HG02642 (cell line): ENCODE results near the gene GSAP.
"Not testable (repeated sequence)": the region's sequence is repeated elsewhere in the genome, so short reads cannot be mapped to it uniquely, and the experiment has no call there.

Experiments used
- ATAC-seq: cut with Tn5 transposase; IDR thresholded peaks from one replicate; pipeline ENCODE4 v1.9.1; 2021; ENCODE audit warnings: mild to moderate bottlenecking; ENCODE audit not compliant: unreplicated experiment, poor library complexity

The GSAP gene

DNA sequence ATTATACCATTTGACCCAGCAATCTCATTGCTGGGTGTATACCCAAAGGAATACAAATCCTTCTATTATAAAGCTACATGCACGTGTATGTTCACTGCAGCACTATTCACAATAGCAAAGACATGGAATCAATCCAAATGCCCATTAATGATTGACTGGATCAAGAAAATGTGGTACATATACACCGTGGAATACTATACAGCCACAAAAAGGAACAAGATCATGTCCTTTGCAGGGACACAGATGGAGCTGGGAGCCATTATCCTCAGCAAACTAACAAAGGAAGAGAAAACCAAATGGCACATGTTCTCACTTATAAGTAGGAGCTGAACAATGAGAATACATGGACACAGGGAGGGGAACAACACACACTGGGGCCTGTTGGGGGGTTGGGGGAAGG, 82.1 kb downstream of the GSAP start:
- ATAC-seq: not testable (repeated sequence)

DNA sequence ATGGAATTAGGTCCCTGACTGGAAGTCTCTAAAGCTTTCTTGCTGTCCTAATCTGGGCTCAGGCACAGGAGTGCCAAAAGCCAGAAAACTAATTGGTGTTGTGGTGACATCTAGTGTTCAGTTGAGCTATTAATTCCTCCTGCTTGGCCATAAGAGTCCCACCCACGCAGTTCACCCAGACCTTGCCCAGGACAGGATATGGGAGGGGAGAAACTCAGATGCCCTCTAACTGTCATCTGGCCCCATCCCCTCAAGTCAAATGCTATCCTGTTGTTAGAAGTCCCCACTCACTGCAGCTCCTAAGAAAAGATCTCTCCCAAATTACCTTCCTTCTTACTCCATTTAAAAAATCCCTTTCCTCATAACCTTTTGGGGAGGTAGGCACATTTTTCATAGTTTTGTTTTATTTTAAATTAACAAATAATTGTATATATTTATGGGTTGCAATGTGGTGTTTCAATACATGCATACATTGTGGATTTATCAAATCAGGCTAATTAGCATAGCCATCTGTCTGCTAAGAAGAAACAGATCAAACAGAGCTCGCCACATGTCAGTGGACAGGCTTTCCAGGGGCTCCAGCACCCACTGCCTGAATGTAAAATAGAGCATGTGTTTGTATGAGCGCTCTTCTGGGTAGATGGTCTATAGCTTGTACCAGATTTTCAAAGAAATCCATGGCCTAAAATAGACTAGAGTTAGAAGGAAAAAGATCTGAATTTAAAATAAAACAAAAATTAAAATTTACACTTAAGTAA, 84.0 kb downstream of the GSAP start:
- peak; percentile 81 for ATAC-seq

DNA sequence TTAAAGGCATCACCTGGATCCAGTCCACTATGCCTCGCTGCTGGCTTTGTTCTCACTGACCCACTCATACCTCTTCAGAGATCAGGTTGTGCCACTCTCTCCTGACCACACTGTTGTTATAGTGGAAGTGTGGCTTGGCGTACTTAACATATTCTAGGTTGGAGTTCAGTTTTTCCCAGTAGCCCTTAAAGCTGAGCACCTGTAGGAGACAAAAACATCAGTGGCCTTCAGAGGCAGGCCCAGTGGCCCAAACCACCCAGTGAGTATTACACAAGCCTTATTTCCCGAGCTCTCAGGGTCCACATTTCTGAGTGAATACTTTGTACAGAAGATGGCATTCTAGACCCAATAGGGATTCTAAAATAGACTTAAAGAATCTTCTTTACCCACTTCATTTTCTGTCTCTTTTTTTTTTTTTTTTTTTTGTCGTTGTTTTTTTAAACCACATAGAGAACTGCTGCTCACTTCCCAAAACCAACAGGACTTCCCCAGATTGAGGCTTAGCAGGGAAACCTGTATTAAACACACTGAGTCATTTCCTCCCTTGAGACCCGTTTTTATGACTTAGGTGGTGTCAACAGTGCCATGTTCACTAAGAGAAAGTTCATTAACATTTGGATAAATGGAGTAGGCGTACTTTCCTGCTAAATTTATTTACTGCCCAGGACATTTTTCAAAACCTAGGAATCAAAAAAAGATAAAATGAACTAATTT, 85.8 kb downstream of the GSAP start:
- peak; percentile 61 for ATAC-seq

DNA sequence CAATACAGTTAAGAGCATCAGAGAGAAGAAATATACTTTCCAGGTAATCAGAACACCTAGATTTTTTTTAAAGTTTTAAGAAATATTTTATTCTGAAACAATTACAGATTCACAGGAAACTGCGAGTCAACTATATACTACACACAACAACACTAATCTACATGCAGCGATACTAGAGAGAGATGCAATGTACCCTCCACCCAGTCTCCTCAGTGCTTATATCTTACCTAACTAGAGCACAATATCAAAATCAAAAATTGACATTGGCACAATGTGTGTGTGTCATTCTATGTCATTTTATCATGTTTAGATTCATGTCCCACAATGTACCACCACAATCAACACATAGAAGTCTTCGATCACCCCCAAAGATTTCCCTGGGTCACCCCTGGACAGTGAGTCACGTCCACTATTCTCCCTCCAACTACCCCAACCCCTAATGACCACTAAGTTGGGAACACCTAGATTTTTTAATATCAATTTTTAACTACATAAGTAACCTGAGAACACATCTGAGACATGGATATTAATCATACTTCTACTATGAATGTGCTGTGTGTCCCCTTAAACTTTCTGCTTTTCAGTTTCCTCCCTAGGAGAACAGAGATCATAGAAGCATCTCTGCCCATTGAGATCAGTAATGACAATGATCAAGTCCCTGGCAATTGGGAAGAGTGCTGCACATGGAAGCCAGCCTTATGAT, 86.5 kb downstream of the GSAP start:
- peak; percentile 22 for ATAC-seq

DNA sequence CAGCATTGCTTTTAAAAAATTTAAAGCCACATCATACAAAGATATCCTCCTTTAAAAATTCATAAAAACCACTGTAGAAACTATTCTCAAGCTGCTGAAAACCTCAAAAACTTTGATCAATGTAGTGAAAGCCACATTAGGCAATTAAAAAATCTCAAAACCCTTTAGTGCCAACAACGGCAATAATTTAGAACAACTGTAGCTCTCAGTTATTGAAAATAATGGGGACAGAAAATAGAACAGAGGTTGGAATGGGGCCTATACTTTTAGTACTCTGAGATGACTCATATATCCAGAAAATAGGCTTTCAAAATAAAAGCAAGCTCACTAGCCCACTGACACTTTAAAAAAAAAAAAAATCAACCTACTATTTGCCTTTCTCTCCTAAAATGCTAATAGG, 87.5 kb downstream of the GSAP start:
- ATAC-seq: no peak

DNA sequence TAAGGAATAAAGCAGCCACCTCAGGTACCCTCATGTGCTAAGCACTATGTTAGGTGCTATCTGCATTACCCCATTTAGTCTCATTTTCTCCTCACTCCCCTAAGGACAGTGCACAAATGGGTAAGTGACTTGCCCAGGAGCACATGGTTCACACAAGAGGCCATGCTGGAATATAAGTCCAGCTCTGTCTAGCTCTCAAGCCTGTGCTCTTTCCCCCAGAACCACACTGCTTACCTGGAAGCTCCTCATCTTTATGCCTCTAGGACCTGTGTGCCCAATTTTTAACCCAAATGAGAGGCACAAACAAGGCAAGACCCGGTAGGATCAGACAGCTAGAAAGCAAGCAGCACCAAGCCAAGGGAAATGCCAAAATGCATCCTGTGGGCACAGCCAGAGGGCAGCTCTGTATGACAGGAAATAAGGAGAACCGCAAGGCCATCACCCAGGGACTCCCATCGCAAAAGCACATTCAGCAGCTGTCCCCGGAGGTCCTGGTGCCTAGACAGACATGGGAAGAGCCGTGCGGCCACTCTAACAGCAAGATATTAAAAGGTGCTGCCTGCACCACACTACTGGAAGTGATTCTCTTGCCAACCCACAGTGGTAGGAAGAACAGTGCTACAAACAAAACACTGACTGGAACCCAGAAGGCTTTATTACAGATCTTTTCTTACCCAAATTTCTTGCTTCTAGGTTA, 88.1 kb downstream of the GSAP start:
- ATAC-seq: no peak

DNA sequence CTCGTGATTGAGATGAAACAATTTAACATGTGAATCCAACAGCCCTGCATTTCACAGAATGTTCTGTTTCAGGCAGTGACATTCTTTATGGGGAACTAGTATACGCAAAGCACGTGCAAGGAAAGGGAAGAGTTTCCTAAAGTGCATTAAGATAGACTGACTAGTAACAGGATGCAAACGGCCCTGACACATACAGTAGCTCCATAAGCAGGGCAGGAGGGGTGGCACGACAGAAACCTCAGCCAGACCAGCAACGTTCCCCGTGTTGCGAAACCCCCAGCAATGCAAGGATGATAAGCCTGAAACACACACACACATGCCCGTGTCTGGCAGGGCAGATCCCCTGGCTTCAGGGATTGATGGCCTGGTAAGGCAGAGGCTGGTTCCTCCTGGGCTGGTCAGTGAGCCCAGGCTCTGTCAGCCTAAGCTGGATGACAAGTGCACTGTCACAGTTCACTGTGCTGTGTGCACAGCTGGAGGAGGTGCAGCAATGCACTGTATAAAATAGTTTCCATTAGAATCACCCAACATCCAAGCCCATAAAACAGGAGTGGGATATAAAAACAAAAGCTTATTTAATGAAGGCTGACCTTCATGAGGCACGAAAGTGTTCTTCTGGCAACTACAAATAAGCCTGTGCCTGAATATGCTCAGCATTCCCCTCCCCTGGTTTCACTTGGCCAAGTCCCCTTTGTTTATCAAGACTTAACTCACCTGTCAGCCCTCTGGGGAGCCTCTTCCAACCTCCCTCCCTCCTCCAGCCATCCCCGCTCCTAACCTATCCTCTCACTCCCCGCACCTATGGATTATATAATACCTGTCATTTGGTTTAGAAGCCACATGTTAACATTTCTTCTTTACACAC, 88.8 kb downstream of the GSAP start:
- ATAC-seq: no peak

DNA sequence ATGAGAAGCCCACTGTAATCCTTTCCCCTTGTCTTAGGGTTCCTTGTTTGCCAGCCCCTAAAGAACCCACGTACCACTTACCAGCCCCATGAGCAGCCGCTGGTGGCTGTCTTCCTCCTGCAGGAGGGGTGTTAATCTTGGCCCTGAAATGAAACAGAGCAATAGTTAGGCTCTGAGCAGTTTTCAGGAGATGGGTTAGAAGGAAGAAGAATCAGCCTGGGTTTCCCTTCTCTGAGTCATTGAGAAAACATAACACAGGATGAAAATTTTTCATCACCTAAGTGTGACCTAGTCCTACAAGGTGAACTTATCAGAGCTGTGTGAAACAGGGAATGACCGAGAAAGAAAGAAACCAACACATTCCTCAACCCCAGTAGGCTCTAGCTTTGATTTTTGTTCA, 90.0 kb downstream of the GSAP start:
- no peak for ATAC-seq

DNA sequence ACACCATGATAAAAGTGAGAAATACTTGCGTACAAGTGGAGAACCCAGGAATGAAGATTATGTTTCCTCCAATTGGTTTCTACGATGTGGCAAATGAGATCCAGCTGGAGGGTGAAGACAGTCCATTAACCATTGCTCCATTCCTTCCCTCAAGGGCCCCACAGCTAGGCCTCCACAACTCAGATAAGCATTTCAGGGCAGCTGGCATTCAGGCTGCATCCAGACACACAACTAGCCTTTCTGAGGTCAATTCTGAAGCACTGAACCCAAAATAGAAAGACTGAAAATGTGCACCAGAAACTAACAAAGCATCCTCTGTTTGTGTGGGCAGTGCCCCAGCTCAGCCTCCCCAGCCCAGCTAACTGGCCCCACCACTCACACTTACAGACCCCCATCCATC, 94.8 kb downstream of the GSAP start:
- ATAC-seq: no peak

DNA sequence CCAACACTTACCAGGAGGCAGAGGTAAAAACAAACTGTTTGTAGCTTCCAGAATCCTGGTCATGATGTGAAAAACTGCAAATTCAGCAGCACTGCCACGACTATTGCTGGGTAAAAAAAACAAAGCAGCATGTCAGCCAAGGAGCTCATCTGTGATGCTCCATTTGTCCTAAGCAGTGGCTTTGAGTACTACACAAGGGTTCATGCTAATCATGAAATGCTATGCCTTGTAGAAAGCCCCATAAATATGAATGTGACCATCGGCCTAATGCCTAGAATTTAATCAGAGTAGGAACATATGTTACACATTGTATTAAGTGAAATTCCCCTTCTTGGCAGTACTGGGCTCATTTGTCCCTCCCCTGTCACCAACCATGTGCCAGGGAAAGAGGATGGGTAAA, 95.4 kb downstream of the GSAP start:
- no peak for ATAC-seq

DNA sequence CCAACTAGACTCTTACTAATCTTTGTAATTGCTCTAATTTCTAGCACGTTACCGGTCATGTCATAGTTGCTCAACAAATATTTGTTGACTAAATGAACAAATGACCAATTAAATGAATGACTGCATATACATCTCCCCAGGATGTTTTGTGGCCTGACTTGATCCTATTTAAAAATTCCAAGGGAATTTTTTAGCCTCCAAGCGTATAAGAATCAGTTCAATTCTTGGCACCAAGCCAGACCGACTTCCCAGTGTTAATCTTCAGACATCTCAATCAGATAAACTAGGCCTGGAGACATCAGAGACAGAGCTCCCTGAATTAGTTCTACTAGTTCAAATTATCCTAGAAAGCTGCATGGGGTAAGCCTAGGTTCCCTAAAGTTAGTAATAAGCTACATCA, 96.0 kb downstream of the GSAP start:
- ATAC-seq: no peak

DNA sequence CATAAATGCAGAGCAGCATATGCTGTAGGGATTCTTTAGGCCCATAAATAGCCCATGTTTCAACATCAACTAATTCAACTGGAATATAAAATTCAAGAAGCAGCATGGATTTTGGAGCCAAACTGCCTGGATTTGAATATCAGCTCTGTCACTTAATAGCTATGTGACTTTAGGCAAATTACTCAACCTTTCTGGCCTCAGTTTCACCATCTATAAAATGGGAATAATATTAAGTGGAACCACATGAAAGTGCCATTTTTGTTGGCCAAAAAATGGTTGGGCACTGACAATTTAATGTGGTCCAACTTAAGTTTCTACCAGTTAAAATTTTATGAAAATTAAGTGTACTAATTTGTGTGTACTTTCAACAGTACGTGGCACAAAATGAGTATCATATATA, 98.1 kb downstream of the GSAP start:
- no peak for ATAC-seq

DNA sequence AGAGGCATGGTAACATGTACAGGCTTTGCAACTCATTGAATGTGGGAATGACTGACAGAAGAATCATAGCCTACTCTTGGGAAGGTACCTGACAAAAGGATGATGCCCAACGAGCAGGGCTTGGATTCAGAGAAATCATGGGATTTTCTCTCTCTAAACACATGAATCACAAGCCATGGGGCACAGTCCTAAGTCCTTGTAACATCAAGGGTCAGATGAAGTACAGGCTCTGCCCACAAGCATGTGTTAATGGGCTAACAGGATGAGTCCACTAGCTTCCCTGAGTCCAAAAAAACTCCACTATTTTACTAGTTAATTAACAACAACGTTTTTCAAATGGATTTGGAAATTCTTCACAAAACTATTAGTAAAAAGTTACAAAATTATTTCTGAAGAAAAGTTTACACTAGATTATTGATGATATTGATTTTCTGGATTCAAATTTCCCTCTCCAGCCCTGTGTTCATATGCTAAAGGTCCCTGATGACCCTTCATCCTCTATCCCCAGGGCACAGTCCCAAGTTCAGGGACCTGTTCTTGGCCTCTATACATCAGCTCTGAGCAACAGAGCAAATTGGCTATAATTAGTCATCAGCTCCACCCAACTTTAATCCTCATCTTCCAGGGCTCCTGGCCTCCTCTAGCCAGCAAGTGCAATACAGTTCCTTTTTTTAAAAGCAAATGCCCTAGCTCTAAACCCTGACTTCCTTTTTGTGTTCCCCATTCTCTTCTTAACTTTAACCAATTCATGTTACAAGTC, 99.8 kb downstream of the GSAP start:
- no peak for ATAC-seq

DNA sequence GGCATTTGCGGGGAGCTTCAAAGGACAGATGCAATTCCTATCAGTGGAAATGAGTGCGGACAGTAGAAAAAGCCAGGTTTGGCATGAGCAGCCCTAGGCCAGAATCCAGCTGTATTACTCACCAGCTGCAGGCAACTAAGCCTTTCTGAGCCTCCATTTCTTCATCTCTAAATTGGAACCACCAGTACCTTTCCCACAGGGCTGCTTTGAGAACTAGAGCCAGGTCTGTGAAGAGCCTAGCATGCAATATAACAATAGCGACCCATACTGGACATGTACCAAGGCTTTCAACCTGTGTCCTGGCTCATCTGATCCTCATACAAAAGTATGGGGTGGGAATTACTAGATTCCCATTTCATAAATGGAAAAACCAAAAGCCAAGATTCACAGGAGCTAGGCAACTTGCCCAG, 101.0 kb downstream of the GSAP start:
- ATAC-seq: no peak

DNA sequence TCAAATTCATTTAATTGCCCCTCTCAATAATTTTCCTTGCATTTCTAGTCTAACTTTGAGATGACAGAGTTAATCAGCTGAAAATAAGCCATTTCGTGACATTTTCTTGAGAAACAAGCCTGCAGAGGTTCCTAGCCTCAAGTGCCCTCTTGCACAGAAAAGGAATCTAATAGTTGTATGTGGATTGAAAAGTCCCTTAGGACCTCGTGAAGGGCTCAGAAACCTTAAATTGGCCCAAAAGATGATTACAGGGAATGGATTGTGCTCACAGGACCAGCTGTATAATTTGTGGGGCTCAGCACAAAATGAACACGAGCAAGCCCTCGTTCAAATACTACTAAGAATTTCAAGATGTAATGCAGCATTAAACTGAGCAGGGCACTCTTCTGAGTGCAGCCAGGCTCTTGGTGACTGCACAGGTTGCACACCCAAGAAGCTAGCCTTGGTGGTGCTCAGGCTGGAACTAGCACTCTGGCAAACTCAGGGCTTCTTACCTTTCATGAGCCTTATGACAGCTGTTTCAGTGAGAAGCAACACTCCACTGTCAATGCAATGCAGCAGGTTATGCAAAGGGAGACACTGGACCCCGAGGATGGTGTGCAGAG, 102.2 kb downstream of the GSAP start:
- no peak for ATAC-seq

DNA sequence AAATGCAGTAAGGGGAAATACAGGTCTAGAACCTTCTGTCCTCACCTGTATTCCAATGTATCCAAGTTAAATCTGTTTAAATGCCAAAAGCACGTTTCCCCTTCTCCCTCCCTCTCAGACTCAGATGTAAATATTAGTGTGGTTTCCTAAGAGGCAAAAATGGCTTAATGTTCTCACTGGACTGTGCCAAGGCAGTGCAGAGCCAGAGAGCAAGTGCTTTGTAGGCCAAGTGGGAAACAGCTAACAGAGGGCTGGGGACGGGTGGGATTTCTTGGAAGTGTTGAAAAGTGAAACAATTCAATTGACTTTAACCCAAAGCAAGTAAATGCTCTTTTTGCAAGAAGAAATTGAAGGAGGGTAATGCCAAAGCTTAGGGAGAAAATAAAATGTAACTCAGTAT, 103.1 kb downstream of the GSAP start:
- no peak for ATAC-seq

DNA sequence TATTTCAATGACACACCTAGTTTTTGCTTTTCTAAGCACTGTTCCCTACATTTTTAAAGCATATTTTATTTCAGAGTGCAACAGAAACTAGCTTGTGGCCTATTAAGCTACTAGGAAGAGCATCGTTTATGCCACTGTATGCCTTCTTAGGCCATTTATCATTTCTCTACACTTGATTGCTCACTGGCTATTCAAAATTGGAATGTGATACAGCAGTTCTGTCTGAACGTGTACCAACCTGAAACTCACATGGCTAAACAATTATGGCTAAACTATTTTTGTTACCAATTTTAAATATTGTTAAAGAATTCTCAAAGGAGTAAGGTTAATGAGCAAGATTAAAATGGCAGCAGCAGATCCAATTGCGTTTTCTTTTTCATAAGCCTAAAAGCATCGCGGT, 105.2 kb downstream of the GSAP start:
- no peak for ATAC-seq

DNA sequence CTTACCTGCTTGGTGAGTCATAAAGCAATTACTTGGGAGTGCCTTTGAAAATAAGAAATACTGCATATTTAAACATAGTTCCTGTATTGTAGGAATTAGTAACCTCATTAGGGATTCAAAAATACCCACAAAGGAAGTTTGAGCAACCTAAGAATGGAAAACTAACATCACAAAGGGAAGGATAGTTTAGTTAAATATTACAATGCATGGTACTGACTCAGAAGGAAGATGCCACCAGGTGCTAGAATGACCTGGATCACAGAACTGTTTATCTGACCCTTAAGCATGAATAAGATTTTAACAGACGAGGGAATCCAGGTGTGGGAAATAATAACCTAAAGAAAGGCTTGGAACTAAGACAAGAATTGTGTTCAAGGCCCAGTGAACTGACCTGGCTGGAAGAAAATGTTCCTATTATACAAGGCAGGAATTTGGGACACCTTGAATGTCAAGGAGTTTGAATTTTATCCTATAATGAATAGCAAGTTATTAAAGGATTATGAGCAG, 106.4 kb downstream of the GSAP start:
- ATAC-seq: no peak

DNA sequence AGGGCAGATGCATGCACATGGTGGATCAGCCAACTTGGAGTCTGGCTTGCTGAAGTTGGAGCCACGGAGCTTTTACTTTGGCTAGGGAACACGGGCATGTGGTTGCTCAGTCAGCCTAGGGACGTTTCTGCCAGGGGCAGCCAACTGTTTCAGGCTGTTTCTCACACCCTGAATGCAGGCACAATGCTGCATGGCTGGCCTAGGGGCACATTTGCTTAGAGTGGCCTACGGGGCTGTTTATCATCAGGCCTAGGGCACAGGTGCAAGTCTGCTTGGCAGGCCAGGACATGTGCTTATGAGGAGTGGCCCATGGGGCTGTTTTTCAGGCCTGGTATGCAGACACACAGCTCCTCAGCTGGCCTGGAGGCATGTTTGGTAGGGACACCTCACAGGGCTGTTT, 107.4 kb downstream of the GSAP start:
- no peak for ATAC-seq
